ENCODE measurements around the gene MAP4K3.
A peak's percentile ranks its signal among the peaks of the same experiment; 100 is the strongest.
"Not testable (repeated sequence)": the region's sequence is repeated elsewhere in the genome, so short reads cannot be mapped to it uniquely, and the experiment has no call there.

Gene MAP4K3

DNA sequence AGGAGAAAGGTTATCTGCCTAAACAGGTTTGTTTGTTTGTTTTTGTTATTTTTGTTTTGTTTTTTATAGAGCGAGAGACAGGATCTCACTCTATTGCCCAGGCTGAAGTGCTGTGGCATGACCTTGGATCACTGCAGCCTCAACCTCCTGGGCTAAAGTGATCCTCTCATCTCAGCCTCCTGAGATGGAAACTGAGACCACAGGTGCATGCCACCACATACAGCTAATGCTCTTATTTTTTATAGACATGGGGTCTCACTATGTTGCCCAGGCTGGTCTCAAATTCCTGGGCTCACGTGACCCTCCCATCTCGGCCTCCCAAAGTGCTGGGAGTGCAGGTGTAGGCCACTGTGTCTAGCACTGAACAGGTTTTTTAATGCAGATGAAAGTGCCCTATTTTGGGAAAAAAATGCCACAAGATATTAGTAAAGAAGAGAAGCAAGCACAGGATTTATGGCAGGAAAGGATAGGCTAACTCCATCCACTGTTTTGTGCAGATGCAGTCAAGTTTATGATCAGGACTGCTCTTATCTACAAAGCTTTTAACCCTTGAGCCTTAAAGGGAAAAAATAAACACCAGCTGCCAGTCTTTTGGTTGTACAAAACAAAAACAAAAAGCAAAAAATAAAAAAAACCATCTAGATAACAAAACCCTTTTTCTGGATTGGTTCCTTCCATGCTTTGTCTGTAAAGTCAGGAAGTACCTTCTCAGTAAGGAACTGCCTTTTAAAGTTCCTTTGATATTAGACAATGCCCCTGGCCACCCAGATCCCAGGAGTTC, 29.4 kb downstream of the MAP4K3 start:
- DNase-seq, result no peak

DNA sequence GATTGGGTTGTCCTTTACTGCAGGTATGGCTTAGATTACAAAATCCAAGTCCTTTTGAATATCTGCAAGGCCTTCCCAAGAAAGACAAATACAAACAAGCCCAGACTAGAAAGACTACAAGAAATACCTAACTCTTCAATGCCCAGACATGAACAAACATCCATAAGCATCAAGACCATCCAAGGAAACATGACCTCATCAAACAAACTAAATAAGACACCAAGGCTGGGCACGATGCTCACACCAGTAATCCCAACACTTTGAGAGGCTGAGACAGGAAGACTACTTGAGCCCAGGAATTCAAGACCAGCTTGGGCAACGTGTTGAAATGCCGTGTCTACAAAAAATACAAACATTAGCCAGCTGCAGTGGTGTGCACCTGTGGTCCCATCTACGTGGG, 31.7 kb downstream of the MAP4K3 start:
- DNase-seq, result no peak

DNA sequence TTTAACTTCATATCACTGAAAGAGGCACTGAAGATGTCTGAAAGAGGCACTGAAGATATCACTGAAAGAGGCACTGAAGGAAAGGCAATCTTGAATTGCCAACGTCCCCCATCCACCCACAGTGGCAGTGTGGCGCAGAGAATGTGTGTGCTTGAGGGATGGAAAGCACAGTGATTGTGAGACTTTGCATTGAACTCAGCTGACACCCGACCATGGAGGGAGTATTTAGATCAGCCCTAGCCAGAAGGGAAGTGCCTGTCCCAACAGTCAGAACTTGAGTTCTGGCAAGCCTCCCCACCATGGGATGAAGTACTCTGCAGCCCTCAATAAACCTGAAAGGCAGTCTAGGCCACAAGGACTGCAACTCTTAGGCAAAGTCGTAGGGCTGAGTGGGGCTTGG, 33.8 kb downstream of the MAP4K3 start:
- DNase-seq, result no peak

DNA sequence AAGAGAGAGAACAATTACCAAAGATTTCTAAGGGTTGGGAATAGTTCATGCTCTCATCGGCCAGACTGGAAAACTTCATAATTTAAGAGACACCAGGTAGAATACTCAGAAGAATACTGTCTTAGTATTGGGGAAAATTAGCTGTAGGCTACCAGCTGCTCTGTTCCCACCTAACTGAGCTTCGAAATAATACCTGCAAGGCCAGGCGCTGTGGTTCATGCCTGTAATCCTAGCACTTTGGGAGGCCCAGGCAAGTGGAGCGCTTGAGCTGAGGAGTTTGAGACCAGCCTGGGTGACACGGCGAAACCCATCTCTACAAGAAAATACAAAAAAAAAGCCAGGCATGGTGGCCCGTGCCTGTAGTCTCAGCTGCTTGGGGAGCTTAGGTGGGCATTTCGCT, 35.8 kb downstream of the MAP4K3 start:
- no peak for DNase-seq

DNA sequence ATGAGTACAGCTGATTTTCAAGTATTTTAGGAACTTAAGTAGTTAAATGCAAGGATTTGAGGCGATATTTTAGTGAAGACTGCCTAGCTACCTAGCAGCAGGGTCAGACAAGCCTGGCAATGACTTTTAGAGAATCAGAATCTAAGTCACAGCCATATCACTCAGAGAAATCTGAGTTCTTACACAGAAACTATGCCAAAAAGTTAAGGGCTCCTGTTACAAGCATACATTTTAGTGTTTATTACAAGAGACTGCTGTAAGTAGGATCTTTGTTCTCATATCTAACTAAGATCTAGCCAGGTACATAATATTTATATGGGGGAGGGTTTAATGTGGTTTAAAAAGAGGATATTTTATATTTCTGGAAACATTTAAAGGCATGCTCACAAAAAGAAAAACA, 37.5 kb downstream of the MAP4K3 start:
- no peak for DNase-seq

DNA sequence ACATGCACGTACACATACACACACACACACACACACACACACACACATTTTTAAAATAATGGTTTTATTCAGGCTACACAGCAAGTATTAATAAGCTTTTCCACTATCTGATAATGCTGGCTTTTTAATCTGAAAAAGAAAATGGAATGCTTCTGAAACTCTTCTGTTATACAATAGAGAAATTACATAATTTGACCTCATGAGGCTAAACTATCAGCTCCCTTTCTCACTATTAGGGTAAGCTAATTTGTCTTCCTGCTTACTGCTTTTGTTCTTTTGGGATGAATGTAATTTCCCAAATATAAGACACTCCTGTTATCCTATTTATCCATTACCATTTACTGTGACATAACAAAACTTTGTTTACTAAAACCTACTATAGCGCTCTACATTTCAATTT, 41.8 kb downstream of the MAP4K3 start:
- no peak for DNase-seq

DNA sequence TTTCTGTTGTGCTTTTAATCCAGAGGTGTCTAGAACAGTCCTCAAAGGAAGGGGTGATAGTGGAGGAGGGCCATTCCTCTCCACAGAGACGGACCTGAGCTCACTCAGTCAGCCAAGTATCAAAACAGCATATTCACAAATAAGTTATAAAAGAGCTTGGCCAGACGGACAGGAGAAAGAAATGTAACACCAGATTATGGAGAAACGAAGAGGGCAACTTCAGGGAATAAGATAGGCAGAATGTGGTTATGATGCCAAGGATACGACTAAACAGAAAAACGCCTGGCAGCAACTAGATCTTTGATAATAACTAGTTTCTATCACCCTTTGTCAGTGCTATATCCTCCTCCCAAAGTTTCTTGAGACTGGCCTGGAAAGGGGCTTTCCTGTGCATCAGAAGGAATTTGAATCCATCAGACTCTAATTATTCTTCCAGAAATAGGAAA, 42.5 kb downstream of the MAP4K3 start:
- no peak for DNase-seq

DNA sequence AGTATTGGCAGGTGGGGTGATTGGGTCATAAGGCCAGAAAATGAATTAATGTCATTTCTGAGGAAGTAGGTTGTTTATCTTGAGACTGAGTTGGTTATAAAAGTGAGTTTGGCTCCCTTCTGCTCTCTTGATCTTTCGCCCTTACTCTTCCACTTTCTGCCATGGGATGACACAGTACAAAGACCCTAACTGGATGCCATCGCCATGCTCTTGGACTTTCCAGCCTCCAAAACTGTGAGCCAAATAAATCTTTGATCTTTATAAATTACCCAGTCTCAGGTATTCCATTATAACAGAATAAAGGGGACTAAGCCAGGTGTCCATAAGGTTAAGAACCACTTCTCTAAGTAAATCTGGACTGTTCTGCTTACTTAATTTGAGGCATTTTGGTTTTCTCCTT, 44.4 kb downstream of the MAP4K3 start:
- DNase-seq, result no peak

DNA sequence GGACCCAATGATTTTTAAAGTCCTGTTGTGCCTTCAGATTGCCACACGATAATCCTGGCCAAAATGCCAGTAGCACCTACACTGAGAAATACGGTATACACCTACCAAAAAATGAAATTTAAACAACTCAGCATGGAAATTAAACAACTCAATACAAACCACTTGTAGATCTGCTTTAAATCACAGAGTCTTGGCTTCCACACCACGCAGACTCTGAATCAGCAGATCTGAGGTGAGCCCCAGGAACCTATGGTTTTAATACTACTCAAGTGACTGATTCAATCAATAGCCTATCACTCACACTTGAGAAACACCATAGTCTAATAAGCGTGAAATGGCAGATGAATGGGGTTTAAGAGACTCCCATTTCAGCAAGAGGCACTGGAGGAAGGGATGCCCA, 46.9 kb downstream of the MAP4K3 start:
- DNase-seq, result no peak

DNA sequence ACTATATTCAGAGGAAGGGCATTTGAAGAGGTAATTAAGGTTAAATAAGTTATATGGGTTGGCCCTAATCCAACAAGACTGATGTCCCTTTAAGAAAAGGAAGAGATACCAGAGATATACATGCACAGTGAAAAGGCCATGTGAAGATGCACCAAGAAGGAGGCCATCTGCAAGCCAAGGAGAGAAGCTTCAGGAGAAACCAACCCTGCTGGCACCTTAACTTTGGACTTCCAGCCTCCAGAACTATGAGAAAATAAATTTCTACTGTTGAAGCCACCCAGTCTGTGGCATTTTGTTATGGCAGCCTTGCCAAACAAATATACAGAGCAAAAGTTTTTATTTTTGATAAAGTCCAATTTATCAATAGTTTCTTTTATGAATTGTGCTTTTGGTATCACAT, 51.0 kb downstream of the MAP4K3 start:
- no peak for DNase-seq

DNA sequence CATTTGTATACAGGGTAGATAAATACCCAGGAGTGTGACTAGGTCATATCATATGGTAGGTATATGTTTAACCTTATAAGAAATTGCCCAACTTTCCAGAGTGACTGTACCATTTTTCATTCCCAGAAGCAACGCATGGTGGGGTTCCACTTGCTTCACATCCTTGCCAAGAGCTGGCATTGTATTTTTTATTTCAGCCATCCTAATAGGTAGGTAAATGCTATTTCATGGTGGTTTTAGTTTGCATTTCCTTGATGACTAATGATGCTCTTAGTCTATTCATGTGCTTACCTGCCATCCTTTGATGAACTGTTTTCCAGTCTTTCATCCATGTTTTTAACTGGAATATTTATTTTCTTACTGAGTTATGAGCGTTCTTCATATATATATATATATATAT, 51.9 kb downstream of the MAP4K3 start:
- DNase-seq, result no peak

DNA sequence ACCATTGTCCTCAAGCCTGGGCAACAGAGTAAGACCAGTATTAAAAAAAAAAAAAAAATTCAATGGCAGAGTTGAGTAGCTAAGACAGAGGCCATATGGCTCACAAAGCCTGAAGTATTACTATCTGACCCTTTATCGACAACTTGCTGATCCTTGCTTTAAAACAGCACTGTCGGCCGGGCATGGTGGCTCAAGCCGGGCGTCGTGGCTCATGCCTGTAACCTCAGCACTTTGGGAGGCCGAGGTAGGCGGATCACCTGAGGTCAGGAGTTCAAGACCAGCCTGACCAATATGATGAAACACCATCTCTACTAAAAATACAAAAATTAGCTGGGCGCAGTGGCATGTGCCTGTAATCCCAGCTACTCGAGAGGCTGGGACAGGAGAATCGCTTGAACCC, 53.0 kb downstream of the MAP4K3 start:
- not testable (repeated sequence) for DNase-seq

DNA sequence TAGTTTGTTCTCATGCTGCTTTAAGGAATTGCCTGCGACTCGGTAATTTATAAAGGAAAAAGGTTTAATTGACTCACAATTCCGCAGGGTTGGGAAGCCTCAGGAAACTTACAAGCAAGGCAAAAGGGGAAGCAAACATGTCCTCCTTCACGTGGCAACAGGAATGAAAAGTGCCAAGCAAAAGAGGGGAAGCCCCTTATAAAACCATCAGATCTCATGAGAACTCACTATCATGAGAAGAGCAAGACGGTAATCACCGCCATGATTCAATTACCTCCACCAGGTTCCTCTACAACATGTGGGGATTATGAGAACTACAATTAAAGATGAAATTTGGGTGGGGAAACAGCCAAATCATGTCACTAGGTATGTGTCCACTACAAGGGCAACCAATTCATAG, 53.9 kb downstream of the MAP4K3 start:
- no peak for DNase-seq

DNA sequence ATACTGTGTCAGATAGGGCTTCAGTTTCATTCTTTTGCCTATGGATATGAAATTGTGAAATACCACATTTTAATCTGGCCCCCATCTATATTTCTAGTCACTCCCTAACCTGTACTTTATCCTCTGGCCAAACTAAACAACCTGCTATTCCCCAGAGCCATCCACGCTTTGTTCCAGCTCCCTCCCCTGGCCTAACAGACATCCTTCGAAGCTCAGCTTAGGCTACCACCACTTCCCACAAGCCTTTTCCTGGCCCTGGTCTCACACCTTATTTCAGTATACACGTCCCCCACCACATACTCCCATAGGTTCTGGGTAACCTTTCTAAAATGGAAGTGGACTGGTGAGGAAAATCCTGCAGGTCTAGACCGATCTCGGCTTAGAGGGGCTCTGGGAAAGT, 55.4 kb downstream of the MAP4K3 start:
- DNase-seq, result no peak

DNA sequence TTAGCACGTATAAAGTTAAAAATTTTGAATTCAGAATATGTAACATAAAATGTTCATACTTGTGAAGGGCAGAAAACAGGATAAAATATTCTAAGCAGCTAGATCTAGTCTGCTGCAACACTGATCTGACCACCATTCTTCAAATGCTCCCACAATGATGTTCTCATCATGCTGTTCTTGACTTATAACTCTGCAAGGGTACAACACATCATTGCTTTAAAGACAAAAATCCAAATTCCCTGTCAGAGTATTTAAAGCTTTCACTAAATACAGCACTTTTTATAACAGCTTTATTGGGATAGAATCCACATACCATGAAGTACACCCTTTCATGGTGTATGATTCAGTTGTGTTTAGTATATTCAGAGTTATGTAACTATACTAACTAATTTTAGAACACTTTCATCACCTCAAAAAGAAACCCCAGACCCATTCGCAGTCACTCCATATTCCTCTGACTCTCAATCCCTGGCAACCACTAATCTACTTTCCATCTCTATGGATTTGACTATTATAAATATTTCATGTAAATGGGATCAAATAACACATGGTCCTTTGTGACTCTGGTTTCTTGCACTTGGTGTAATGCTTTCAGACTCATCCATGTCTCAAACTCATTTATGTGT, 56.4 kb downstream of the MAP4K3 start:
- DNase-seq, result peak; percentile 86

DNA sequence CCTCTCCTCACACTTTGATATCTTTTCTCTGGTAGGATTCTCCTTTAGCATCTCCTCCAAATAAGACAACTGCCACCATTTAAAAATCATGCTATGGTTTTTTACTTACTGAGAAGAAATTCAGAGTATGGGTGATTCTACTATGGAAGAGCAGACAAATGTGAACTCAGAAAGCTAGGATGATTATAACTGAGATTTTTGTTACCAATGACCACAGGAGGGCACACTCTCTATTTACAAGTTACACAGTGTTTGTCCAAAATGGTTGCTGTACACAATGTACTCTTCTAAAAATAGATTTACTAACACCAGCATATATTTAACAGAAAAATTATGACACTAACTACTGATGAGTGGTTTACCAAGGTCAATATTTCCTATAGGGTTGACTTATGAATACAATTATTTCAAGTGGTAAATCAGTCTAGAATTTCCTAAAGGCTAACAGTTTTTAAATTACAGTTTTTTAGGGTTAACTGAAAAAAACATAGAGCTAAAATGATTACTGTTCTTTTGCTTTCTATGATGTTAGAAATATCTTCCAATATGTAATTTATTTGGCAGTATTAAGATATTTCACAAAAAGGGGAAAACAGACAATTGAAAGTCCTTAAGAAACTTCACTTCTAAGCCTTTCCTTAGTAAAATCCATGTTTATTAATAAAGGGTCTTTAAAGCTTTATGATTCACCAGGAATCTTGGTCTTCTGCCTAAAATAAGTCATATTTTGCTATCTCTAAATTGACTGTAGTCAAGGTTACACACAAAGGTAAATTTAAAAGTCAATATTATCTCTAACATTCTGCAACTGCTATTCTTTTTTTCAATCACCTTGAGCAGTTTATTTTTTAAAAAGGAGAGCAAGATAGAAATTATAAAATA, 57.2 kb downstream of the MAP4K3 start:
- peak; percentile 34 for DNase-seq

DNA sequence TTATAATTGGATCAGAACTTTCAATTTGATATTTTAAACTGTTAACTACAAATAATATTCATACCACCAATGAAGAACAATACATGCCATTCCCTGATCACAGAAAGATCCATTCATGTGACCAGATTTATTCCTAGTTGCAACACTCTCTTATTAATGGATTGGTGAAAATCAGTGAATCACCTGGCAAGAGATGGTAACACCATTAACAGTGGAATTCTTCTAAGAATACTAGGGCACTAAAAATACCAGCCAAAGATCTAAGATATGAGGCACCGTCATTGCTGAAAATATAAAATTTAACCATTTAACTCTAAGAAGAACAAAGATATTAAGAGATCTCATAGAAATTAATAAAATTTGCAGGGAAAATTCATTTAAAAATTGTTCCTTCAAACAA, 58.1 kb downstream of the MAP4K3 start:
- no peak for DNase-seq

DNA sequence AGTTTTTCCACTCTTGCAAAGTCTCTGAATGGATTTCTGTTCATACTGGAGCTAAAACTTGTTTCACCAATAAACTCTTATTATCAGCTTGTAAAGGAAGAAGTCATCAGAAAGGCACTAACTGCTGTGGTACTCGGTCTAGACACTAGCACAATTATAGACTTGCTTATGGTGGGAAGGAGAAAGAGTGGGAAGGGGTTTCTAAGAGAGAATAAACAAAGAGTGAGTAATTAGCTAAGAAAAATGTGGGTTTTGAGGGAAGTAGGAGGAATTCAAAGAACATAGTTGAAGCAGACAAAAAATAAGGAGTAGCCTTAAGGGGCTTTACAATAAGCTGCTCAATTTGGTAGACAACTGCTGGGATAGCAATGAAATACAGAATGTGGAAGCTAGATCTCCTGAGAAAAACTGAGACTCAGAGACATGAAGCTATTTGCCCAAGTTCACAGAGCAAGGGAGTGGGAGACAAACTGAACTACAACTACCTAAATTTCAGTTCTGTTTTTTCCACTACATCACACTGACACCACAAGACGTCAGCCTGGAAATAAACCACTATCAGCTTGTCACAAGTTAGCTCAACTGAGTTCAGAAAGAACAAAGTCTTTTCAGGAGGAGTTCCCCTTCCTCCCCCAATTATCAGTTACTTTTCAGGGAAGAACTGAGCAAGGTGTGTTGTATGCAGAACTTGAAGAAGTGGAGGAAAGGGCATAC, 59.7 kb downstream of the MAP4K3 start:
- DNase-seq, result no peak

DNA sequence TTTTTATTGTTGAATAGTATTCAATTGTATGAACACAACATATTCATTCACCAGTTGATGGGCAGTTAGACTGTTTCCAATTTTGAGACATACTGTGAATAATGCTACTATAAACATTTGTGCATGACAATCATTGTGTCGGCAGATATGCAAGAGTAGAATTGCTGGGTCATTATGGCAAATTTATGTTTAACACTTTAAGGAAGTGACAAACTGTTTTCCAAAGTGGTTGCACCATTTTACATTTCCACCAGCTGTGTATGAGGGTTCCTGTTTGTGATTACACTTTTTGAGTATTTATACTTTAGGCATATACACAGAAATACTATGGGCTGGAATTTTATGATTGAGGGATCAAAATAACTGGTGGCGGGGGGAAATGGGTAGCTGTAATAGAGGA, 61.2 kb downstream of the MAP4K3 start:
- DNase-seq, result no peak

DNA sequence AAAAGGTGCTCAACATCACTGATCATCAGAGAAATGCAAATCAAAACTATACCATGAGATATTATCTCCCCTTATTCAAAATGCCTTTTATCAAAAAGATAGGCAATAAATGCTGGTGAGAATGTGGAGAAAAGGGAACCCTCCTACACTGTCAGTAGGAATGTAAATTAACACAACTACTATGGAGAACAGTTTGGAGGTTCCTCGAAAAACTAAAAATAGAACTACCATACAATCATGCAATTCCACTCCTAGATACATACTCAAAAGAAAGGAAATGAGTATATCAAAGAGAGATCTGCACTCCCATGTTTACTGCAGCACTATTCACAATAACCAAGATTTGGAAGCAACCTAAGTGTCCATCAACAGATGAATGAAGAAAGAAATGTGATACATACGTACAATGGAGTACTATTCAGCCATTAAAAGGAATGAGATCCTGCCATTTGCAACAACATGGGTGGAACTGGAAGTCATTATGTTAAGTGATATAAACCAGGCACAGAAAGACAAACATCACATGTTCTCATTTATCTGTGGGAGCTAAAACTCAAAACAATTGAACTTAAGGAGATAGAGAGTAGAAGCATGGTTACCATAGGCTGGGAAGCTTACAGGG, 63.8 kb downstream of the MAP4K3 start:
- DNase-seq, result no peak

DNA sequence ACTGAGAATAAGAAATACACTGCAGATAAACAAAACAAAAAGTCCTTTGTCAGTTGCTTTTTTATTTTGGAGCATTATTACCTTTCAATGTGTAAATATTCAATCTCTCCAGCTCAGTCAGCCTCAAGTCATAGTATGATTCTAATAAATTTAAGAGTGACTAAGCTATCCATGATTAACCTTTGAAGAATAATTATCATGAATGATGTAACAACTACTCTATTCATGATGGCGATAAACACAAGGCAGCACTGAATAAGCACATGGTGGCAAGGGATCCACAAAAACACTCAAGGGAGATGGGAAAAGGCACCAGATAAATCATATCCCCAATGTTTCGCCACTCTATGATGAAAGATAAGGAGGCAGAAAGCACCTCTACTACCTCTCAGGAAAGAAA, 67.0 kb downstream of the MAP4K3 start:
- no peak for DNase-seq

DNA sequence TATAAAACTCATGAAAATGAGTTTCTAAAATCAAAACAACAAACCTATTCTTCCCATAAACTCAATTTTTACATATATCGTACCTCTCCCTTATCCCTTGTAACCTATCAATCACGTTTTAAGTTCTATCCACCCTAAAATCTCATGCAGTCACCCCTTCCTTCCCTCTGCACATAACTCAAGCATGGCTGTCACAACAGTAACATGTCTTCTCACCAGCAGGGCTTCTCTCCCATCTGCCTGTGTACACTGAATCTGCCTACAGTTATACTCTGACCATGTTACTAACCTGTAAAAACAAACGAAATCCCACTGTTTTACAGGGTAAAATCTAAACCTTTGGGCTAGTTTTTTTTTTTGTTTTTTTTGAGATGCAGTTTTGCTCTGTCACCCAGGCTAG, 68.2 kb downstream of the MAP4K3 start:
- DNase-seq, result no peak

DNA sequence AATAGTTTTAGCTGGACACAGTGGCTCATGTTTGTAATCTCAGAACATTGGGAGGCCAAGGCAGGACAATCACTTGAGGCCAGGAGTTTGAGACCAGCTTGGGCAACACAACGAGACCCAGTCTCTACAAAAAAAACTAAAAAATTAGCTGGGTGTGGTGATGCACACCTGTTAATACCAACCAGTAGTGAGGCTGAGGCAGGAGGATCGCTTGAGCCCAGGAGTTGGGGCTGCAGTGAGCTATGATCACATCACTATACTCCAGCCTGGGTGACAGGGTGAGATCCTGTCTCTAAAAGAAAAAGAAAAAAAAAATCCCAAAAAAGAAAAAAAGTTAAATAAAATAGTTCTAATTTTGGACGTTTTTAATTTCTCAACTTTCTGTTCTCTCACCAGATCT, 68.7 kb downstream of the MAP4K3 start:
- DNase-seq, result no peak
